NCI-H82 treated with DMSO at 0.1 percent for 48 hours (cell line): ENCODE data around the gene ABTB2.

Source experiments
- DNase-seq: peaks from one replicate; lab custom pipeline; 2025; ENCODE audit not compliant: unreplicated experiment; lab: John Stamatoyannopoulos, UW

Gene ABTB2

GRCh38 chr11:34296412-34296811 is 61.4 kb downstream of the ABTB2 start:
- DNase-seq: no peak

GRCh38 chr11:34292546-34292945 is 65.3 kb downstream of the ABTB2 start:
- DNase-seq: no peak

GRCh38 chr11:34292111-34292510 is 65.7 kb downstream of the ABTB2 start:
- DNase-seq: no peak

GRCh38 chr11:34290926-34291325 is 66.9 kb downstream of the ABTB2 start:
- no peak for DNase-seq

- DNase-seq: no peak
These were observed 69.3 kb downstream of the ABTB2 start for GRCh38 chr11:34288492-34288891.

- DNase-seq: no peak
These were observed 72.9 kb downstream of the ABTB2 start for GRCh38 chr11:34284811-34285481.

GRCh38 chr11:34284156-34284555 is 73.7 kb downstream of the ABTB2 start:
- no peak for DNase-seq

GRCh38 chr11:34280945-34281872 is 76.6 kb downstream of the ABTB2 start:
- no peak for DNase-seq

GRCh38 chr11:34278693-34279297 is 79.0 kb downstream of the ABTB2 start:
- no peak for DNase-seq

- DNase-seq: no peak
These were observed 79.6 kb downstream of the ABTB2 start for GRCh38 chr11:34278175-34278574.

GRCh38 chr11:34277171-34277570 is 80.6 kb downstream of the ABTB2 start:
- no peak for DNase-seq

GRCh38 chr11:34276352-34276864 is 81.4 kb downstream of the ABTB2 start:
- DNase-seq: no peak

GRCh38 chr11:34275486-34275885 is 82.3 kb downstream of the ABTB2 start:
- DNase-seq: no peak

- no peak for DNase-seq
These were observed 83.0 kb downstream of the ABTB2 start for GRCh38 chr11:34274712-34275398.

- no peak for DNase-seq
These were observed 84.7 kb downstream of the ABTB2 start for GRCh38 chr11:34273099-34273498.

- DNase-seq: no peak
These were observed 86.1 kb downstream of the ABTB2 start for GRCh38 chr11:34271727-34272126.

- DNase-seq: no peak
These were observed 87.1 kb downstream of the ABTB2 start for GRCh38 chr11:34270711-34271110.

GRCh38 chr11:34269694-34270245 is 88.0 kb downstream of the ABTB2 start:
- DNase-seq: no peak

GRCh38 chr11:34268906-34269430 is 88.8 kb downstream of the ABTB2 start:
- no peak for DNase-seq

GRCh38 chr11:34267417-34267816 is 90.4 kb downstream of the ABTB2 start:
- DNase-seq: no peak

- DNase-seq: no peak
These were observed 90.8 kb downstream of the ABTB2 start for GRCh38 chr11:34267013-34267412.
